GM19351 (cell line): ENCODE results near the gene TSPAN10.

Experiments
- ATAC-seq: cut with Tn5 transposase; IDR thresholded peaks from one replicate; pipeline ENCODE4 v1.9.1; 2021; ENCODE audit warnings: mild to moderate bottlenecking, moderate library complexity; ENCODE audit not compliant: unreplicated experiment

The TSPAN10 gene

DNA sequence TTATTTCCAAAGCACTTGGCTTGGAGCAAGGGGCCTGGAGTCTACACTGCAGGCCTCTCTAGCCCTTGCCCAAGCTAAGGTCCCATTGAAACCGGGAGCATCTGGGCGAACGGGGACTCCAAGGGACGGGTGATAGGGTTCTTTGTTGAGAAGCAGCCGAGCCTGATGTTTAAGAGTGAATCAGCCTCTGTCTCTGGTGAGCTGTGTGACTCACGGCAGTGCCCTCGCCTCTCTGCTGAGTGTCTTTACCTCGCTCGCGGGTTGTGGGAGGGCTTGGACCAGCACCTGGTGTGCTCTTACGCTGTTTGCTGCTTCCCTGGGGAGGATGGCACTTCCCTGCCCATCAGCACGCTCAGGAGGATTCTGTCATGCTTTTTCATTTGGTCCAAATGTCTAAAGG, 48.1 kb downstream of the TSPAN10 start:
- no peak for ATAC-seq

DNA sequence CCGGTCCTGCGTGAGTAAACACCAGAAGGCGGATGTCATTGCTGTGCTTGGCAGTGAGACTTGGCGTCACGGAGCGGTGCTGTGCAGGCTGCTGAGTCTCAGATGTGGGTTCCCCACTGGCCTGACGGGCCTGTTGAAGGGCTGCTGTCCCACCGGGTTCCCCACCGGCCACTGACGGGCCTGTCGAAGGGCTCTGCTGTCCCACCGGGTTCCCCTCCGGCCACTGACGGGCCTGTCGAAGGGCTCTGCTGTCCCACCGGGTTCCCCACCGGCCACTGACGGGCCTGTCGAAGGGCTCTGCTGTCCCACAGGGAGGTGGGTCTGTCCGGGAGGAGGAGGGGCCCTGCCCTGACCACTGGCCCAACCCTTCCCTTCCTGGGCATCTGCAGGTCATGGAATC, 49.6 kb downstream of the TSPAN10 start:
- ATAC-seq: no peak

DNA sequence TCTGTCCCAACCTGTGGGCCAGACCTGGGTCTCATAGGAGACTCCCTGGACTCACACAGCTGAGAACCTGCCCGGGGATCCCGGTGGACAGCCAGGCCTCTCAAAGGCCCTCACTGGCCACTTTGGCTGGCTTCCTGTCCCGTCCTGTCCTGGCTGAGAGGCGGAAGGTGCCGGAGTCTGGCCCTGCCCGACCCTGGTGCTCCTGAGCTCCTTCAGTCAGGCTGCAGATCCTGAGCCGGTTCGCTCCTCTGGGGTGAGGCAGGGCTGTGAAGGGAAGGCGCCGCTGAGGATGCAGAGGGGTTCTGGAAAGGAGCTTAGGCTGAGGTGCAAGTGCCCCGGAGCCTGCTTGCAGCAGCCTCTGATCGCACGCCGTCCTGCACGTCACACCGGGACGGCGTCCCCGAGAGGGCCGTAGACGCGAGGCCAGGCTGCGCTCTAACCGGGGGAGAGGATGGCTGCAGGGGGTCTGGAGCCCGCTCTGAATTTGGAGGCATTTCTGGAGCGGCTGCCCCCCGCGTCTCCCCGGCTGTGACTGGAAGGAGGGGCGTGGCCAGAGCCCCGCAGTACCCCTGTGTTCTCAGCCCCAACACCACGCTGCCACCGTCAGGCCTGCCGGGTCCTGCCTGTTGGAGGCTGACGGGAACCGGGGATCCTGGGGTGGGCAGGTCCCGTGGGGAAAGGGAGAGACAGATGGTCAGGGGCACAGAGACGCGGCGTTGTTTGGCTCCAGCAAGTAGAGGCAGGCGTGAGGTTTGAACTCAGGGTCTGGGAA, 51.0 kb downstream of the TSPAN10 start:
- ATAC-seq: no peak

DNA sequence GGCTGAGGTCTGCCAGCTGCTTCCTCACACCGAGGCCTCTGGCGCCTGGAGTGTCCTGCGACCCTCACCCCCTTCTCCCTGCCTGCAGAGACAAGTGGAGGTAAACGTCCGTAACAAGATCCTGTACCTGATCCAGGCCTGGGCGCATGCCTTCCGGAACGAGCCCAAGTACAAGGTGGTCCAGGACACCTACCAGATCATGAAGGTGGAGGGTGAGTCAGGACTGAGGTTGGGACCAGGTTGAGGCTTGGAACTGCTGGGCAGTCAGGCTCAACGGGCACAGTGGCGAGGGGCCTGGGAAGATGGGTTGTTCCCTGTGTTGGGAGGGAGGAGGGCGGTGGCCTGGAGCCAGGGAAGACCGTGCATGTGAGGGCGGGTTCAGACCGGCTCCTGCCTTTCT, 51.6 kb downstream of the TSPAN10 start:
- ATAC-seq: no peak

DNA sequence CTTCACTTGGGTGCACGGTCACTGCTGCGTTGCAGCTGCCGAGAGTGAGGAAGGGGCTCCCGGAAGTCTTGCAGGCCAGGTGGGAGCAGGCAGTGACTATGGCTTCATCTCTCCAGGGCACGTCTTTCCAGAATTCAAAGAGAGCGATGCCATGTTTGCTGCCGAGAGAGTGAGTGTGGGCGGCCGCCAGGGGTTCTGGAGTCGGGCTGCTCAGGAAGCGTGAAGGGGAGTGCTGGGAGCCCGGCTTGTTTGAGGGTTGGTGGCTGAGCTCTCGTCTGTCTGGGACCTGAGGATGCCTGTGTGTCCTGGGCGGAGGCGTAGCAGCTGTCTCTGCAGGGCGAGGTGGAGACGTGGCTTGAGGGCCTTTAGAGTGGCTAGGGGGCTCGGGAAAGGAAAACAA, 53.1 kb downstream of the TSPAN10 start:
- no peak for ATAC-seq

DNA sequence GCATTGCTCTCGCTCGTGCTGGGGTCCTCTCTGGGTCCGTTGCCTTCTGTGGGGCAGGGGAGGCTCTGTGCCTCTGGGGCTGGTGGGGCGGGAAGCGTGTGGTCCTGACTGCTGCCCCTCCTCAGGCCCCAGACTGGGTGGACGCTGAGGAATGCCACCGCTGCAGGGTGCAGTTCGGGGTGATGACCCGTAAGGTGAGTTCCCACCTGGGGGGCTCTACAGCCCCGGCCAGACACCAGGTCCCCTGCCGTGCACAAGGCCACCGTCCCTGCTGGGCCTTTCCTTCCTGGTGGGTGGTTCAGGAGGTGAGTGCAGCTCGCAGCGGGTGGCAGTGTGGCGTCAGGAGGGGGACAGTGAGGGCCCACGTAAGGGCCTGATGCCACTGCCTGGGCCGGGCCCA, 53.6 kb downstream of the TSPAN10 start:
- ATAC-seq: no peak

DNA sequence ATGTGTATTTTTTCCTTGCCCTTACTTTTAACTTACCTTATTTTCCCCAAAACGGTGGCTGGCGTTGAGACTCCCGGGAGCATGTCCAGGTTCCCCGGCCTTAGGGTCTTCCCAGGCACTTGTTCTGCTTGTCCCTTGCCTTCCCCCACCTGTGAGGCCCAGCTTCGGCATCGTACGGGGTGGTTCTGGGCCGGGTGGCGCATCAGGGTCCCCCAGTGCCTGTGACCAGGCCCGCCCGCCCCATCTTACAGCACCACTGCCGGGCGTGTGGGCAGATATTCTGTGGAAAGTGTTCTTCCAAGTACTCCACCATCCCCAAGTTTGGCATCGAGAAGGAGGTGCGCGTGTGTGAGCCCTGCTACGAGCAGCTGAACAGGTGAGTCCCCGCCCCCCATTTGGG, 54.2 kb downstream of the TSPAN10 start:
- no peak for ATAC-seq

DNA sequence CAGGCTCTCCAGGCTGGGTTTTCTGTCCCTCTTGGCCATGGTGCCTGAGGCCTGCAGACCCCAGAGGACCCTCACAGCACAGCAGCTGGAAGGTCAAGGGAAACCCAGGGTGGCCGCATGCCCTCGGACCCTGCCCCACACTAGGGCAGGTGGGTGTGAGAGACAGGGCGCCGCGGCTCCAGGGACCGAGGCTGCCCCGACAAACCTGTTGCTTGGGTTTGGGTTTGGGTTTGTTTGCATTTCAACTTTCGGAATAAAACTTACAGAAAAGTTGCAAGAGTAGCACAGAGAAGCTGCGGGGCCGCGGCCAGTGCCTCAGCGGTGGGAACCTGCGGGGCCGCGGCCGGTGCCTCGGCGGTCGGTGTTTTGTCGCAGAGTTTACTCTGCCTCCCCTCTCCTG, 54.6 kb downstream of the TSPAN10 start:
- ATAC-seq: no peak

DNA sequence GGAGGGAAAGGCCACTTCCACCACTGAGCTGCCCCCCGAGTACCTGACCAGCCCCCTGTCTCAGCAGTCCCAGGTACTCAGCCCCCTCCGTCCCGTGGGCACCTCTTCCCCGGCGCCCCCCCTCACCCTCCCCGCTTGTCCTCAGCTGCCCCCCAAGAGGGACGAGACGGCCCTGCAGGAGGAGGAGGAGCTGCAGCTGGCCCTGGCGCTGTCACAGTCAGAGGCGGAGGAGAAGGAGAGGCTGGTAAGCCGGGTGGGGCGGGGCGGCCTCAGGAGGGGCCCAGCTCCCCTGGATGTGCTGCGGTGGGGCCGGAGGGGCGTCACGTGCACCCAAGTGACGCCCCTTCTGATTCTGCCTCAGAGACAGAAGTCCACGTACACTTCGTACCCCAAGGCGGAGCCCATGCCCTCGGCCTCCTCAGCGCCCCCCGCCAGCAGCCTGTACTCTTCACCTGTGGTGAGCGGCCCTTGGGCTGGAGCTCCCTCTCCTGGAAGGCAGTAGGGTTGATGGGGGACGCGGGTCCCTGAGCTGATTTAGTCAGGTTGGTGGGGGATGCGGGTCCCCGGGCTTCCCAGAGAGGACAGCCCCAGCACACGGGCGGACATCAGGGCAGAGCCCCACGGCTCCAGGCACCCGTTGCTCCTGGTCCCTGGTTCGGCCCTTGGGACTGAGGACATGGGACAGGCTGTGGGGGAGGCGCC, 56.7 kb downstream of the TSPAN10 start:
- no peak for ATAC-seq

DNA sequence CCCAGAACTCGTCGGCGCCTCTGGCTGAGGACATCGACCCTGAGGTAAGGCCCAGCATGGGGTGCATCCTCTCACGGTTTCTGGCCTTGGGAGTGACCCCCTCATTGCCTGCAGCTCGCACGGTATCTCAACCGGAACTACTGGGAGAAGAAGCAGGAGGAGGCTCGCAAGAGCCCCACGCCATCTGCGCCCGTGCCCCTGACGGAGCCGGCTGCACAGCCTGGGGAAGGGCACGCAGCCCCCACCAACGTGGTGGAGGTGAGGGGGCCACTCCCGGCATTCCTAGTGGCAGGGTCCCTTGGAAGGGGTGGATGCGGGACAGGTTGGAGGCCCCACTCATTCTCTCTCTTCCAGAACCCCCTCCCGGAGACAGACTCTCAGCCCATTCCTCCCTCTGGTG, 57.8 kb downstream of the TSPAN10 start:
- ATAC-seq: no peak

DNA sequence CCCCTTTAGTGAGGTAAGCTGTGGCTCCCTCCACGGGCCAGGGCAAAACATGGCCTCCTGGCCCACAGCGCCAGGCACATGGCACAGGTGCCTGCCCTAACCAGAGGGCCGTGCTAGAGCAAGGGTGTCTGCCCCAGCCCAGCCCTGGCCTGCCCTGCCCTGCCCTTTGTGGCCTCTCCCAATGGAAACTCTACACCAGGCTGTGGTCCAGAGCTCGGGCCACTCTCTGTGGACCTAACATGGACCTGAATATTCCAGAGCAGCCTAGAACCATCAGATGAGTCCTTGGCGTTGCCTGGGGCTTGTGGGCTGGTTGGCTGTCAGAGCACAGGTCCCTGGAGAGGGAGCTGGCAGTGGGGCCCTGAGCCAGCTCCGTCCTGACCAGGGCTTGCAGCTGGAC, 58.2 kb downstream of the TSPAN10 start:
- ATAC-seq: no peak

DNA sequence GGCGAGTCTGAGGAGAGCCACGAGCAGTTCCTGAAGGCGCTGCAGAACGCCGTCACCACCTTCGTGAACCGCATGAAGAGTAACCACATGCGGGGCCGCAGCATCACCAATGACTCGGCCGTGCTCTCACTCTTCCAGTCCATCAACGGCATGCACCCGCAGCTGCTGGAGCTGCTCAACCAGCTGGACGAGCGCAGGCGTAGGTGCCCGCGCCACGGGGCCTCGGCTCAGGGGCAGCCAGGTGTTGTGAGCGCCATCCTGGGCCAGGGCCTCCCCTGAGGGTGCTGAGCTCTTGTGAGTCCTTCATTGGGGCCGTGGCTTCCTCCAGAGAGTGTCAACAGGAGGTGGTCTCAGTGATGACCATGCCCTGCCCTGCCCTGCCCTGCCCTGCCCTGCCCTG, 58.8 kb downstream of the TSPAN10 start:
- ATAC-seq: no peak

DNA sequence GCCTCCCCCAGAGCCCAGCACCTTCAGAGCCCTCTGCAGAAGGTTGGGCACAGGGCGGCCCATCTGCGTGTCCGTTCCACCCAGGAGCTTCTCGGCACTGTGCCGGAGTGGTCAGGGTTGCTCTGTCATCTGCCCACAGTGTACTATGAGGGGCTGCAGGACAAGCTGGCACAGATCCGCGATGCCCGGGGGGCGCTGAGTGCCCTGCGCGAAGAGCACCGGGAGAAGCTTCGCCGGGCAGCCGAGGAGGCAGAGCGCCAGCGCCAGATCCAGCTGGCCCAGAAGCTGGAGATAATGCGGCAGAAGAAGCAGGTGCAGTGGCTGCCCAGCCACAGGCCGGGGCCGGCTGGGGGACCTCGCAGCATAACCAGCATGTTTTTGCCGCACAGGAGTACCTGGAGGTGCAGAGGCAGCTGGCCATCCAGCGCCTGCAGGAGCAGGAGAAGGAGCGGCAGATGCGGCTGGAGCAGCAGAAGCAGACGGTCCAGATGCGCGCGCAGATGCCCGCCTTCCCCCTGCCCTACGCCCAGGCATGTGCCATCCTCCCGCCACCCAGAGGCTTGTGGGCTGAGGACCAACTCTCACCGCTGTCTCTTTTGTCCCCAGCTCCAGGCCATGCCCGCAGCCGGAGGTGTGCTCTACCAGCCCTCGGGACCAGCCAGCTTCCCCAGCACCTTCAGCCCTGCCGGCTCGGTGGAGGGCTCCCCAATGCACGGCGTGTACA, 59.4 kb downstream of the TSPAN10 start:
- no peak for ATAC-seq

DNA sequence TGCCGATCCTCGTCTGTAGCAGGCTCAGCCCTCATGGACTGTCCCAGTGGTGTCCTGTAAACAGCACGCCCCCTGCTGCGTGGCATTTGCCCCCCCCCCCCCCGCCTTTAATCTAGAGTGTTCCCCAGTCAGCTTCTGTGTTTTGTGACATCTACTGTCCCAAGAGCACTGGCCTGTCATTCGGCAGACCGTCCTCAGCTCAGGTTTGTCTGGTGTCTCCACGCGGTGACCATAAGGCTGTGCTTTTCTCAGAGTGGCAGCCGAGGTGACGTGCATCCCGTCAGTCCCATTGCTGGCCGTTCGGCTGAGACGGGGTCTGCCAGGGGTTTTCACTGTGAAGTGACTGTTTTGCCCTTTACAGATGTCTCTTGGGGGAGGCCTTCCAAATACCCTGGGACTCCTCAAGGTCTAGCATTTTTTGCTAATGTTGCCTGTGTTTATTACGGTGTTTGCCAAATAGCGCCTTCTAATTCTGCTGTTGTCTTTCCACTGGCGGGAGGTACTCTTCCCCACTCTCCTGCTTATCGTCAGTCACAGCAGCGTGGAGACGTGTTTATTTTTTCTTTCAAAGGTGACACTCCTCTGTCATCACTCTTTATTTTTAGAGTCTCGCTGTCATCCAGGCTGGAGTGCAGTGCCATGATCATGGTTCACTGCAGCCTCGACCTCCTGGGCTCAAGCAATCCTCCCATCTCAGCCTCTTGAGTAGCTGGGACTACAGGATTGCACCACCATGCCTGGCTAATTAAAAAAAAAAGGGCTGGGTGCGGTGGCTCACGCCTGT, 60.5 kb downstream of the TSPAN10 start:
- ATAC-seq: no peak
